ENCODE measurements around the gene BMP2K.

The BMP2K gene

DNA sequence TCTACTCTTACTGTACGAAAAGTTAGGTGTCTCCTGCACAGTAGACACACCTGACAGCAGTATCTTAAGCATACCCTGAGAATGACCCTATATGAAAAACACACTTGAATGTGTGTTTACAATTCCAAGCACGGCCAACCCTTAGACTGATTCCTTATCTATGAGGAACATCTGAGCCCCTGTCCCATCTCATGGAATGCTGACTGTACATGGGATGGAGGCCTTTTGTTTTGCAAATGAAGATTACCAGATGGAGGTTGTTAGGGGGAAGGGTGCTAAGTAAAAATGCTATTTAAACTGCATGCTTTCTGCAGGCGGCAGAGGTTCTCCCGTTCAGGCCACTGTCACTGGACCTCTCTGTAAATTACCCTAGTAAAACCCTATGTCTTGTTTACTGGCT, 160.8 kb downstream of the BMP2K start:
- TF ChIP-seq, protein P1, sequence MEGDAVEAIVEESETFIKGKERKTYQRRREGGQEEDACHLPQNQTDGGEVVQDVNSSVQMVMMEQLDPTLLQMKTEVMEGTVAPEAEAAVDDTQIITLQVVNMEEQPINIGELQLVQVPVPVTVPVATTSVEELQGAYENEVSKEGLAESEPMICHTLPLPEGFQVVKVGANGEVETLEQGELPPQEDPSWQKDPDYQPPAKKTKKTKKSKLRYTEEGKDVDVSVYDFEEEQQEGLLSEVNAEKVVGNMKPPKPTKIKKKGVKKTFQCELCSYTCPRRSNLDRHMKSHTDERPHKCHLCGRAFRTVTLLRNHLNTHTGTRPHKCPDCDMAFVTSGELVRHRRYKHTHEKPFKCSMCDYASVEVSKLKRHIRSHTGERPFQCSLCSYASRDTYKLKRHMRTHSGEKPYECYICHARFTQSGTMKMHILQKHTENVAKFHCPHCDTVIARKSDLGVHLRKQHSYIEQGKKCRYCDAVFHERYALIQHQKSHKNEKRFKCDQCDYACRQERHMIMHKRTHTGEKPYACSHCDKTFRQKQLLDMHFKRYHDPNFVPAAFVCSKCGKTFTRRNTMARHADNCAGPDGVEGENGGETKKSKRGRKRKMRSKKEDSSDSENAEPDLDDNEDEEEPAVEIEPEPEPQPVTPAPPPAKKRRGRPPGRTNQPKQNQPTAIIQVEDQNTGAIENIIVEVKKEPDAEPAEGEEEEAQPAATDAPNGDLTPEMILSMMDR (conservative IDR thresholded peaks at IDR 0.05; ENCODE audit: low read length), result no peak
- TF ChIP-seq EZH2phosphoT487 (IDR thresholded peaks at IDR 0.05; ENCODE audit: borderline replicate concordance), result no peak
- Histone ChIP-seq H3K4me3 (ENCODE audit: low read length, poor library complexity, severe bottlenecking) (peak overlapping the region; percentile 97), H2AFZ (ENCODE audit: low read length) (no peak overlapping the region), H4K20me1 (ENCODE audit: insufficient read depth, low read length, poor library complexity, severe bottlenecking) (peaks cover 7% of the 10 kb centered on the region), H3K79me2 (ENCODE audit: insufficient read depth, low read length) (peaks cover 57% of the 10 kb centered on the region), H3K36me3 (ENCODE audit: insufficient read depth, low read length) (no peaks in the 10 kb centered on the region), H3K4me1 (ENCODE audit: insufficient read depth, low read length, poor library complexity, severe bottlenecking) (peaks cover 53% of the 10 kb centered on the region), H3K27me3 (ENCODE audit: insufficient read depth, low read length, poor library complexity, severe bottlenecking) (no peaks in the 10 kb centered on the region), H3K9me2 (replicated peaks; ENCODE audit: low read depth, low read length) (no peaks in the 10 kb centered on the region), H3F3A (ENCODE audit: low read depth) (no peaks in the 10 kb centered on the region), H3K9me3 (ENCODE audit: insufficient read depth, low read depth, low read length) (no peaks in the 10 kb centered on the region), H3K4me2 (ENCODE audit: low read depth, low read length, poor library complexity, severe bottlenecking) (peak overlapping the region; percentile 89), H3K9ac (ENCODE audit: low read depth, low read length, poor library complexity, severe bottlenecking) (no peak overlapping the region)

DNA sequence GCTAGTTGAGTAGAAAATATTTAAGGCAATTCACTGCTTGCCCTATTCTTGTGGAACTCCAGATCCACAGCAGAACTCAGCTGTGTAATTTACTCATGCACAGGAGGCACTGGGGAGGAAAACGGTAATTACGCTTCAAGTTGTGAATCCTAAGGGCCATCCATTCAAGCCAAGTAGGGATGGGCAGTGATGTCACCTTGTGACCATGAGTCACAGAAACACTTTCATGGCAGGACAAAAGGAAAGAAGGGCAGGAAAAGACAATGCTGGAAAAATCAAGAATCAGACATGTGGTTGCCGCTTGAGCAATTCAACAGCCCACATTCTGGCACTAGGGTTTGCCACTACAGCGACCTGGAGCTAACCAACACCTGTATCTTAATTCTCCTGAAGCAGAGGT, 161.7 kb downstream of the BMP2K start:
- Histone ChIP-seq H3K9ac (ENCODE audit: low read depth, low read length, poor library complexity, severe bottlenecking) (peak overlapping the region; percentile 89), H2AFZ (ENCODE audit: low read length) (no peak overlapping the region)
- TF ChIP-seq EZH2phosphoT487 (IDR thresholded peaks at IDR 0.05; ENCODE audit: borderline replicate concordance), result no peak
- TF ChIP-seq, protein P1 (conservative IDR thresholded peaks at IDR 0.05; ENCODE audit: low read length), result no peak

DNA sequence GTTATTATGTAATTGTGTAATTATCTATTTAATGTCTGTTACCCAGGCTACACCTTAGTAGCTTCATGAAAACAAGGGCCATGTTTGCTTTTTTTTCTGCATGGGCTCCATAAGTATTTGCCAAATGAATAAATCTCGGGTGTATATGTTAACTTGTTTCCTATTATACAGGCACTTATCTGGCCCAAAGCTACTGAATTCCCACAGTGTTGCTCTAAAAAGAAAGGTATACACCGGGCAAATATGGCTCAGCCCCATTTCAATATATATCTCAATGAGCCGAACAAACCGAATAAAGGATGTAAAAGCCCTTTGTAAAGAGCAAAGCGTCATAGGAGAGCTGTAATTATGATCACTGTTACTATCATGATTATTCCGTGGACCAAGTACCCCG, 162.3 kb downstream of the BMP2K start:
- Histone ChIP-seq H3K4me3 (ENCODE audit: low read length, poor library complexity, severe bottlenecking) (peak overlapping the region; percentile 97), H3K27me3 (ENCODE audit: insufficient read depth, low read length, poor library complexity, severe bottlenecking) (no peaks in the 10 kb centered on the region), H3K9me3 (ENCODE audit: insufficient read depth, low read depth, low read length) (no peaks in the 10 kb centered on the region), H3K79me2 (ENCODE audit: insufficient read depth, low read length) (peaks cover 53% of the 10 kb centered on the region), H3K9me2 (replicated peaks; ENCODE audit: low read depth, low read length) (no peaks in the 10 kb centered on the region), H3K4me2 (ENCODE audit: low read depth, low read length, poor library complexity, severe bottlenecking) (peak overlapping the region; percentile 89), H3K36me3 (ENCODE audit: insufficient read depth, low read length) (no peaks in the 10 kb centered on the region), H2AFZ (ENCODE audit: low read length) (peak overlapping the region; percentile 87), H4K20me1 (ENCODE audit: insufficient read depth, low read length, poor library complexity, severe bottlenecking) (peaks cover 7% of the 10 kb centered on the region), H3K4me1 (ENCODE audit: insufficient read depth, low read length, poor library complexity, severe bottlenecking) (peaks cover 53% of the 10 kb centered on the region), H3F3A (ENCODE audit: low read depth) (no peaks in the 10 kb centered on the region), H3K9ac (ENCODE audit: low read depth, low read length, poor library complexity, severe bottlenecking) (peak overlapping the region; percentile 89)
- TF ChIP-seq, protein P1 (conservative IDR thresholded peaks at IDR 0.05; ENCODE audit: low read length), result no peak
- no peak for TF ChIP-seq EZH2phosphoT487 (IDR thresholded peaks at IDR 0.05; ENCODE audit: borderline replicate concordance)

More for the DNA sequence above, 161.7 kb downstream of the BMP2K start:
- peaks cover 7% of the 10 kb centered on the region for H4K20me1 ChIP-seq (ENCODE audit: insufficient read depth, low read length, poor library complexity, severe bottlenecking)
- no peaks in the 10 kb centered on the region for H3K9me3 ChIP-seq (ENCODE audit: insufficient read depth, low read depth, low read length)
- H3K27me3 ChIP-seq (ENCODE audit: insufficient read depth, low read length, poor library complexity, severe bottlenecking), result no peaks in the 10 kb centered on the region
- H3K4me2 ChIP-seq (ENCODE audit: low read depth, low read length, poor library complexity, severe bottlenecking), result peak overlapping the region; percentile 89
- H3F3A ChIP-seq (ENCODE audit: low read depth), result no peaks in the 10 kb centered on the region
- H3K4me1 ChIP-seq (ENCODE audit: insufficient read depth, low read length, poor library complexity, severe bottlenecking), result peaks cover 53% of the 10 kb centered on the region
- H3K79me2 ChIP-seq (ENCODE audit: insufficient read depth, low read length), result peaks cover 54% of the 10 kb centered on the region
- peak overlapping the region; percentile 97 for H3K4me3 ChIP-seq (ENCODE audit: low read length, poor library complexity, severe bottlenecking)
- H3K9me2 ChIP-seq (replicated peaks; ENCODE audit: low read depth, low read length), result no peaks in the 10 kb centered on the region
- no peaks in the 10 kb centered on the region for H3K36me3 ChIP-seq (ENCODE audit: insufficient read depth, low read length)

All from Loucy (cell line).